ENCODE results near the gene LCK.
A peak's percentile ranks its signal among the peaks of the same experiment; 100 is the strongest.

LCK gene

GRCh38 chr1:32250893-32251716 lies at the start of gene LCK:
TSS of gene LCK (plus strand) at chr1:32251265. CDS start at chr1:32274330, 23,065 bp downstream.
- DNase-seq (ENCODE audit: low read depth), result no peak

DNA sequence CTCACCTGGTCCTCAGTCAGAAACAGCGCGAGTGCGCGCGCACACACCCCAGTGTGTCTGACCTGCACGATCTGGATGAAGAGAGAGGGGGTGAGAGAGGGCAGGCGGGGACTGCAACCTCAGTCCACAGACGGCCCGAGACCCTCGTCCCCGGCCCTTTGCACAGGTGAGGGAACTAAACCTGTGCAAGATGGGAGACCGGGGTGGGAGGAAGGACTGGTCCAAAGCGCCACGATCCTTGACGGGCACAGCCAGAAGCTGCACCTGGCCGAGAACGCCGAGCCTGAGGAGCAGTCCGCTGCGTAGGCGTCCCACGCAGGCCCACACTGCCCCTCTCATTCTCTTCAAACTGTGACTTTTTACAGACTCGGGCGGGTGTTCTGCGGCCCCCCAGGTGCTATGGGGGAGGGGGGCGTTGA lies 46.1 kb upstream of the LCK start:
- DNase-seq (ENCODE audit: low read depth), result no peak

DNA sequence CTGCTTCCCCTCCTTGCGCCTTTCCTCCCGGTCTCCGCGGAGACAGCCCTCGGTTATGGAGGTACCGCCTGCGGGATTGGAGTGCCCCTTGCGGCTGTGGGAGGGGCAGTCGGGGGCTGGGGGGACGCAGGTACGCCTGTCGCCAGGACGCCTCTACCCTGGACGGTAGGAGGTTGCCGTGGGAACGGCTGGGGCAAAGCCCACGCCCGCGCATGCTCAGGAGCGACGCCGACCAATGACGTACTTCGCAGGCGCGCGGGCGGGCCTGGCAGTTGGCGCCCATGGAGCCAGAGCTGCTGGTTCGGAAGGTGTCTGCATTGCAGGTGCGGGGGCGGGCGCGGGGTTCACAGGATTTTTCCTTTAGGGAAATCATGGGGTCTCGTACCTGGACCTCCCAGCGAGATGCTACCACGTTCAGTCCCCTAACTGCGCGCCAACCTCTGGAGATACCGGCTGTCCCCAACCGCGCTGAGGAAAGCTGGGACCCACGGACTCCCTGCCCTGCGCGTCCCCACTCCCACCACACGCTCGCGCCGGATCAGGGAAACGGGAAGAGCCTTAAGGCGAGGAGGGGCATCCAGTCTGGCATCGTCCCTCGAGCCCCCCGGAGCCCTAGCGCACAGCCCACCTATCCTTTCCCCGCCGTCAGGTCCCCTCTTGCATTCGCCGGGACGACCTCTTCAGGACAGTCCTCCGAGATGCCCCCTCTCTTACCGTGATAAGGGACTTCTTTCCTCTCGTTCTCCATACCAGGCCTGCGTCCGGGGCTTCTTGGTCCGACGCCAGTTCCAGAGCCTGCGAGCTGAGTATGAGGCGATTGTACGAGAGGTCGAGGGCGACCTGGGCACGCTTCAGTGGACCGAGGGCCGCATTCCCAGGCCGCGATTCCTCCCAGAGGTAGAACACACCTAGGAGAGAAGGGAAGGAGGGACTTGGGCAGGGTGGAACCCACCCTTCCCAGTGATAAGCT lies 45.4 kb upstream of the LCK start, which contains the start of gene IQCC:
IQCC (plus strand) TSS at position 271 of the 970 bp plus-strand sequence; CDS start at position 282, 11 bp downstream.
- DNase-seq (ENCODE audit: low read depth), result peak; percentile 61

- DNase-seq (ENCODE audit: low read depth), result no peak
These were observed 42.6 kb upstream of the LCK start for GRCh38 chr1:32208469-32208868.

- no peak for DNase-seq (ENCODE audit: low read depth)
These were observed 42.2 kb upstream of the LCK start, which contains the start of gene DCDC2B for GRCh38 chr1:32208891-32209328. TSS of gene DCDC2B (plus strand) at chr1:32209089. CDS start at chr1:32209094, 5 bp downstream.

DNA sequence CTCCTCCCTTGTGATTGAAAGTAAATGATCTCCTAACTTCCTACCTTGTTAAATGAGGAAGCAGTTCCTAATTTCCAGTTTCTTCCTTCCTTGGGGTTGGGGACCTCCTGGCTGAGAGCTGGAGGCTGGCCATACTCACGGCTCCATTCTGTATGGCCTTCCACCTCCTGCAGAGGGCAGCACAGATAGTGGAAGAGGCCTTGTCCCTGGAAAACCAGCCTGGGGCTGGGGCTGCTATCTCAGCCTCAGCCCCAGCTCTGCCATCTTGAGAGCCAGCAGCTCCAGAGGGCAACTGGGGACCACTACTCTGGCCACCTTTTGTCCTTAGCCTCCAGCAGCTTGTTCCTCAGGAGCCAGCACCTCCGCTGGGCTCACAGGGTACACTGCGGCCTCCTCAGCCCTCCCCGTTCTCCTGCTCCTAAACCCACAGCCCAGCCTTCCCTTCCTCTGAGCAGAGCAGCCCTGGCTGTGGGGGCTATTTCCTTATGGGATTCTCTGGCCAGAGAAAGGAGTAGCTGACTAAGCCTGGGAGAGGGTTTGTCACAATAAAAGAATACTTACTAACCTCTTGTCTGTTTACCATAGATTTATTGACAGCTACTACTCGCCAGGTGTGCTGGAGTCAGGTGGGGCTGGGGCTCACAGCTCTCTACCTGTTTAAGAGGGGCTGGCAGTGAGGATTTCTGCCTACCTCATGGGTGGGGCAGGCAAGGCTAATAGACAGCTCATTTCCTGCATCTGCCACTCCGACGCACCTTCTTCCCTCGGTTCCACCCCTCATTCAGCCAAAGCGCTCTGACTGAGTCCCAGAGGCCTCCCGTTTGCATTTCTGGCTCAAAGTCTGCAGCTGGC lies 35.2 kb upstream of the LCK start:
- DNase-seq (ENCODE audit: low read depth), result peak; percentile 45

- DNase-seq (ENCODE audit: low read depth), result no peak
These were observed 34.5 kb upstream of the LCK start for GRCh38 chr1:32216566-32216965.

DNA sequence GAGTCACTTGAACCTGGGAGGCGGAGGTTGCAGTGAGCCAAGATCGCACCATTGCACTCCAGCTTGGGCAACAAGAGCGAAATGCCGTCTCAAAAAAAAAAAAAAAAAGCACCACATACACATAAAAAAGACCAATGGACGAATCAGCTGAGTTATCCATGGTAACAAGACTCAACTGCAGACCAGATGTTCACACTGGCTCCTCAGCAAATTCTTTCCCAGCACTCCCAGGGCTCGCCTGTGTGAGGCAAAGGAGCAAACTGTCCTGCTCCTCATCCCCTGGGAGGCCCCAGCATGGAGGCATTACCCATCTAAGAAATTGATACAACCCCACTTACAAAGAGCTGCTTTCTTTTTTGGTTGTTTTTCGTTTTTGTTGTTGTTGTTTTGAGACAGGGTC lies 32.0 kb upstream of the LCK start:
- no peak for DNase-seq (ENCODE audit: low read depth)

- no peak for DNase-seq (ENCODE audit: low read depth)
These were observed 30.1 kb upstream of the LCK start for GRCh38 chr1:32220746-32221580.

DNA sequence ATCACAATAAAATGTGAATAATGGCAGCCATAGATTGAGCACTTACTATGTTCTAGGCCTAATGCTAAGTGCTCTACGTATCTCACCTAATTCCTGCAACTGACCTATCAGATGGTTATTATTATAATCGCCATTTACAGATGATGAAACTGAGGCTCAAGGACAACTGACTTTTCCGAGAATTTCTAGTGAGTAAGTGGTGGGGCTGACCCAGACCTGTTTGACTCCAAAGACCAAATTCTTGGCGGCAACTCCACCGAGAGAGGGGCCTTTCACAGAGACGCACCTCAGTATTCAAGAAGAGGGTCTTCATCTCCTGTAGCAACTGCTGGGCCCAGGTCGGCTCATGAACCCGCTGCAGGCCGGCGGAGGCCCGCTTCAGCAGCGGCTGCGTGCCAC lies 29.5 kb upstream of the LCK start:
- DNase-seq (ENCODE audit: low read depth), result no peak

DNA sequence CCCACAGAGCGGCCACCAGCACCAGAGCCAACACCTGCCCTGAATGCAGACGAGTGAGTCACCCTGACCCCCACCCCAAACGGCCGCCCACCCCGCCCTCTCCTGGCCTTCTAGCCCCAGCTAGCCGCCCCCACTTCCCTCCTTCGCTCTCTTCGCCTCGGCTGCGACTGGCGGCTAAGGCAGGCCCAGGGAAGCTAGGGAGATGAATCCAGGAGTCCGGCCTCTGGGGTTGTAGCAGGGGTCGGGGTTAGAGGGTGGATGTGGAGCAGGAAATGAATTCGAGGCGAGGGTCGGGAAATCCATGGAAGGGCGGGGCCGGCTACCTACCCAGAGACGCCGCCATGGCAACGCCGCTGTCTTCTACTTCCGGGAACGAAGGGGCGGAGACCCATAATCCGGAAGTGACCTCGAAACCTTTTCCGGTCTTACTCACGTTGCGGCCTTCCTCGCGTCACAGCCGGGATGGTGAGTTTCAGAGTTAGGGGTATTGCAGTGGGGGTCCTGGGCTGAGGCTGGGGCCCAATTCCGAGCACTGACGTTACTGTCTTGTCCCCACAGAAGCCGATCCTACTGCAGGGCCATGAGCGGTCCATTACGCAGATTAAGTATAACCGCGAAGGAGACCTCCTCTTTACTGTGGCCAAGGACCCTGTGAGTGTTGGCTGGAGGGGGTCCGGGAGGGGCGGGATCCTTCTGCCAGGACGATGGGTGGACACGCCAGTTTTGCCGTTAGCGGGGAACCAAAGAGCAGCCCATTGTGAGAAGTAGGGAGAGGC lies 28.9 kb upstream of the LCK start, which contains the start of the genes EIF3I and TMEM234:
EIF3I (plus strand) TSS at position 428 of the 776 bp plus-strand sequence; CDS start at position 463, 35 bp downstream.
TMEM234 (minus strand) TSS at position 374 of the 776 bp plus-strand sequence; CDS start at position 343, 31 bp downstream.
- DNase-seq (ENCODE audit: low read depth), result peak; percentile 92

DNA sequence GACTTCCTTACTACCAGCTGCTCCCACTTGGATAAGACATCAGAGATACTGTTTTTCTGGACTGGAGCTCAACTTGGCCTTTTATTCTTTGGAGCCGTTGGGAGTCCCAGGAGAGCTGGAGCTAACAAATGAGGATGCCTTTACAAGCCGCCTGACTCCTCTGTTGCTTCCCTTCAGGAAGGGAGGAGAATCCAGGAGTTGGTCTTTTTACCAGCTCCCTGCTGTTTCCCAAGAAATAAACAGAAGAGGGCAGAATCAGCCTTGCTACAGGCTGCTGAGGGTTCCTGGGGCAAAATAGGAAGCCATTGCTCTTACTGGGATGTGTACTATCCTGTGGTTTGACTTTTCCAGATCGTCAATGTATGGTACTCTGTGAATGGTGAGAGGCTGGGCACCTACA lies 27.4 kb upstream of the LCK start:
- DNase-seq (ENCODE audit: low read depth), result no peak

GRCh38 chr1:32224285-32224684 lies 26.8 kb upstream of the LCK start:
- no peak for DNase-seq (ENCODE audit: low read depth)

DNA sequence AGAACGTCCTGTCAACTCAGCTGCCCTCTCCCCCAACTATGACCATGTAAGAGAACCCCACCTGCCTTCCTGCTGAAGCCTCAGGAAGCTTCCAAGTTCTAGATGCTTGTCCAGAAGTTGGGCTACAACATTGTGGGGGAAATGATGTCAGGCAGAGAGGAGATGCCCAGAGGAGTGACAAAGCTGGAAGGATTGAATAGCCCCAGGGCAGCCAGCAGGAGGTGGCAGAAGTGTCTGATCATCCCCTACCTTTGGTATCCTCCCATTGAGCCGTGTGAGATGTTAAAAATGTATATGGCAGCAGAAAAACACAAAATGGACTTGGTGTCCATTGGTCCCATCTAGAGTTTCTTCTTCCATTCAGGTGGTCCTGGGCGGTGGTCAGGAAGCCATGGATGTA lies 22.3 kb upstream of the LCK start:
- DNase-seq (ENCODE audit: low read depth), result no peak

GRCh38 chr1:32231843-32232432 lies 19.1 kb upstream of the LCK start:
- no peak for DNase-seq (ENCODE audit: low read depth)

- DNase-seq (ENCODE audit: low read depth), result no peak
These were observed 18.3 kb upstream of the LCK start for GRCh38 chr1:32232558-32233304.

DNA sequence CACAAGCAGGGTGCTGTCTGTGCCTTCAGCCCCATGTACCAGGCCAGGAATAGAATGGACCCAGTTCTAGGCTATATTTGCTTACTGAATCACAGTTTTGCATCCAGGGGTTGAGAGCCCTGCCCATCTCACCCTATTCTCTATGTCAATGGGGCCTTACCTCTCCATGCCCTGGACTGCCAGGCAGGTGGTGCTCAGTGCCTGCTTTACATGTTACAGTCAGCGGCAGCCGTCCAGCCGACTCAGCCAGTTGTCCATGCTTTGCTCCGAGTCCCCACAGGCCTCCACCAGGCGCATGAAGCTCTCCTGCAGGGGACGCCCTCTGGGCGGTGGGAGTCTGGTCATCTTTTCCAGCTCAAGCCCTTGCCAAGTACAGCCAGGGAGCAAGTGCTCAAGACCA lies 16.3 kb upstream of the LCK start:
- no peak for DNase-seq (ENCODE audit: low read depth)

- DNase-seq (ENCODE audit: low read depth), result no peak
These were observed 11.7 kb upstream of the LCK start for GRCh38 chr1:32239337-32239736.

GRCh38 chr1:32239790-32240139 lies 11.3 kb upstream of the LCK start:
- no peak for DNase-seq (ENCODE audit: low read depth)

Data from stromal cell of bone marrow (primary cell).